Tibial nerve (tissue), 4 donors: Measurements from ENCODE around the gene KRTAP10-2. TPM values are rescaled to one million over a fixed set of nuclear protein-coding genes. Genes with fewer than 3 reads are reported as not detected.

Source experiments
- DNase-seq, 2 donors: peaks; one replicate each; pipeline ENCODE4 v3.0.0-alpha.2; 2019; ENCODE audit warnings: low spot score in 2 of 2
- H3K27ac ChIP-seq, 4 donors: fragments of 200-600 bp; sonication (generic) in 3 of 4; one replicate each; pipeline ENCODE4 v1.5.1; 2017 to 2019; ENCODE audit warnings: mild to moderate bottlenecking in 1 of 4
- H3K27me3 ChIP-seq, 2 donors: fragments of 200-600 bp; sonication (generic) in 1 of 2; one replicate each; pipeline versions ENCODE4 v1.5.1 to v1.6.0; 2017 to 2019
- H3K36me3 ChIP-seq, 3 donors: fragments of 200-600 bp; sonication (generic); one replicate each; pipeline ENCODE4 v1.5.1; 2018 to 2019
- H3K4me1 ChIP-seq, 4 donors: fragments of 200-600 bp; sonication (generic) in 3 of 4; one replicate each; pipeline ENCODE4 v1.5.1; 2017 to 2019
- H3K4me3 ChIP-seq, 4 donors: fragments of 200-600 bp; sonication (generic) in 3 of 4; one replicate each; pipeline ENCODE4 v1.5.1; 2017 to 2019; ENCODE audit warnings: mild to moderate bottlenecking in 1 of 4, moderate library complexity in 1 of 4
- H3K9me3 ChIP-seq, 4 donors: fragments of 200-600 bp; sonication (generic) in 3 of 4; one replicate each; pipeline ENCODE4 v1.5.1; 2017 to 2019
- CTCF ChIP-seq, 5 experiments: fragments of 200-600 bp in 3 of 5; fragments of 450-650 bp in 2 of 5; sonication (generic) in 3 of 5; IDR thresholded peaks; one replicate each; pipeline ENCODE4 v1.5.1; 2016 to 2019; ENCODE audit warnings: antibody characterized with exemption in 5 of 5, mild to moderate bottlenecking in 3 of 5, moderate library complexity in 2 of 5
- EP300 ChIP-seq, 2 donors: sonication (generic); formaldehyde crosslinking; IDR thresholded peaks; one replicate each; pipeline ENCODE4 v1.6.1; 2017; ENCODE audit warnings: antibody characterized with exemption in 2 of 2, mild to moderate bottlenecking in 1 of 2
- POLR2A ChIP-seq, 2 donors: fragments of 450-650 bp; IDR thresholded peaks; one replicate each; pipeline ENCODE4 v1.6.1; 2017; ENCODE audit warnings: antibody characterized with exemption in 2 of 2, mild to moderate bottlenecking in 2 of 2, moderate library complexity in 2 of 2
- WGBS, 2 donors: methylation state at CpG; one replicate each; pipeline ENCODE4 v1.1.5; 2018; 5-methylcytosine and 5-hydroxymethylcytosine counted together
- total RNA-seq, 4 donors: library from RNA; depleted of rRNA; stranded (reverse); fragments of >200 nt; gene quantifications; one replicate each; pipeline ENCODE4 v1.1.0, GENCODE V29; 2016

KRTAP10-2 gene
- total RNA-seq, 4 donors from 2014 or later, result not detected

GRCh38 chr21:44511938-44512275 is 39.4 kb downstream of the KRTAP10-2 start:
- no peak for TF ChIP-seq EP300 (IDR thresholded peaks at IDR 0.05)
- no peak for TF ChIP-seq POLR2A (IDR thresholded peaks at IDR 0.05)
- TF ChIP-seq CTCF (IDR thresholded peaks at IDR 0.05), result no peak
- DNase-seq, result no peak
- H3K4me3 ChIP-seq, result no peak overlapping the region
- no peak overlapping the region for H3K27ac ChIP-seq
- 66 to 71% methylated on average over 8 of the region's 8 CpGs for whole genome bisulfite sequencing, 2 donors
- no peaks in the 10 kb centered on the region for H3K9me3 ChIP-seq
- peaks cover 0 to 9% (median 3%) of the 10 kb centered on the region in 4 donors for H3K4me1 ChIP-seq
- no peaks in the 10 kb centered on the region for H3K36me3 ChIP-seq
- H3K27me3 ChIP-seq, result peaks cover 0 to 37% of the 10 kb centered on the region in 2 donors

GRCh38 chr21:44511219-44511937 is 39.9 kb downstream of the KRTAP10-2 start:
- no peak for TF ChIP-seq CTCF (IDR thresholded peaks at IDR 0.05)
- no peak for TF ChIP-seq EP300 (IDR thresholded peaks at IDR 0.05)
- TF ChIP-seq POLR2A (IDR thresholded peaks at IDR 0.05), result no peak
- Histone ChIP-seq H3K4me3 (no peak overlapping the region), H3K27ac (no peak overlapping the region), H3K9me3 (no peaks in the 10 kb centered on the region), H3K27me3 (peaks cover 0 to 38% of the 10 kb centered on the region in 2 donors), H3K4me1 (peaks cover 0 to 9% (median 3%) of the 10 kb centered on the region in 4 donors), H3K36me3 (no peaks in the 10 kb centered on the region)
- no peak for DNase-seq
- 83 to 91% methylated on average over 10 of the region's 11 CpGs for WGBS, 2 donors

- Histone ChIP-seq H3K27ac (no peak overlapping the region), H3K4me3 (no peak overlapping the region), H3K36me3 (no peaks in the 10 kb centered on the region), H3K4me1 (peaks cover 0 to 9% (median 3%) of the 10 kb centered on the region in 4 donors), H3K27me3 (peaks cover 0 to 43% of the 10 kb centered on the region in 2 donors), H3K9me3 (no peaks in the 10 kb centered on the region)
- no peak for TF ChIP-seq POLR2A (IDR thresholded peaks at IDR 0.05)
- peak; percentile 39 to 74 (median 71) for TF ChIP-seq CTCF (IDR thresholded peaks at IDR 0.05)
- peak in 1 of 2 donors; percentile 21 for DNase-seq
- WGBS, 2 donors, result 11 to 32% methylated on average over 3 to 30 of the region's 36 CpGs
Measured at GRCh38 chr21:44510508-44511218, 40.6 kb downstream of the KRTAP10-2 start.

- 55 to 61% methylated on average over 16 to 17 of the region's 18 CpGs for WGBS, 2 donors
- Histone ChIP-seq H3K27ac (no peak overlapping the region), H3K27me3 (peaks cover 0 to 43% of the 10 kb centered on the region in 2 donors), H3K4me3 (no peak overlapping the region), H3K9me3 (no peaks in the 10 kb centered on the region), H3K4me1 (peaks cover 0 to 9% (median 3%) of the 10 kb centered on the region in 4 donors), H3K36me3 (no peaks in the 10 kb centered on the region)
- TF ChIP-seq CTCF (IDR thresholded peaks at IDR 0.05) (no peak), POLR2A (IDR thresholded peaks at IDR 0.05) (no peak), EP300 (IDR thresholded peaks at IDR 0.05) (no peak)
- DNase-seq, result no peak
Measured at GRCh38 chr21:44510109-44510507, 41.2 kb downstream of the KRTAP10-2 start.

GRCh38 chr21:44509539-44509938 is 41.8 kb downstream of the KRTAP10-2 start:
- no peak overlapping the region for H3K4me3 ChIP-seq
- WGBS, 2 donors, result 87 to 91% methylated on average over 12 of the region's 12 CpGs
- no peaks in the 10 kb centered on the region for H3K36me3 ChIP-seq
- TF ChIP-seq EP300 (IDR thresholded peaks at IDR 0.05), result no peak
- no peak for TF ChIP-seq POLR2A (IDR thresholded peaks at IDR 0.05)
- no peak for TF ChIP-seq CTCF (IDR thresholded peaks at IDR 0.05)
- DNase-seq, result no peak
- peaks cover 0 to 9% (median 3%) of the 10 kb centered on the region in 4 donors for H3K4me1 ChIP-seq
- H3K27me3 ChIP-seq, result peaks cover 0 to 43% of the 10 kb centered on the region in 2 donors
- H3K27ac ChIP-seq, result no peak overlapping the region
- H3K9me3 ChIP-seq, result no peaks in the 10 kb centered on the region
